GM19467 (cell line): ENCODE measurements around the gene IQGAP2.
"Not testable (repeated sequence)": the region's sequence is repeated elsewhere in the genome, so short reads cannot be mapped to it uniquely, and the experiment has no call there.

Experiments used
- ATAC-seq: cut with Tn5 transposase; IDR thresholded peaks from one replicate; pipeline ENCODE4 v1.9.1; 2021; ENCODE audit warnings: mild to moderate bottlenecking, moderate library complexity; ENCODE audit not compliant: unreplicated experiment

IQGAP2 gene, protein sequence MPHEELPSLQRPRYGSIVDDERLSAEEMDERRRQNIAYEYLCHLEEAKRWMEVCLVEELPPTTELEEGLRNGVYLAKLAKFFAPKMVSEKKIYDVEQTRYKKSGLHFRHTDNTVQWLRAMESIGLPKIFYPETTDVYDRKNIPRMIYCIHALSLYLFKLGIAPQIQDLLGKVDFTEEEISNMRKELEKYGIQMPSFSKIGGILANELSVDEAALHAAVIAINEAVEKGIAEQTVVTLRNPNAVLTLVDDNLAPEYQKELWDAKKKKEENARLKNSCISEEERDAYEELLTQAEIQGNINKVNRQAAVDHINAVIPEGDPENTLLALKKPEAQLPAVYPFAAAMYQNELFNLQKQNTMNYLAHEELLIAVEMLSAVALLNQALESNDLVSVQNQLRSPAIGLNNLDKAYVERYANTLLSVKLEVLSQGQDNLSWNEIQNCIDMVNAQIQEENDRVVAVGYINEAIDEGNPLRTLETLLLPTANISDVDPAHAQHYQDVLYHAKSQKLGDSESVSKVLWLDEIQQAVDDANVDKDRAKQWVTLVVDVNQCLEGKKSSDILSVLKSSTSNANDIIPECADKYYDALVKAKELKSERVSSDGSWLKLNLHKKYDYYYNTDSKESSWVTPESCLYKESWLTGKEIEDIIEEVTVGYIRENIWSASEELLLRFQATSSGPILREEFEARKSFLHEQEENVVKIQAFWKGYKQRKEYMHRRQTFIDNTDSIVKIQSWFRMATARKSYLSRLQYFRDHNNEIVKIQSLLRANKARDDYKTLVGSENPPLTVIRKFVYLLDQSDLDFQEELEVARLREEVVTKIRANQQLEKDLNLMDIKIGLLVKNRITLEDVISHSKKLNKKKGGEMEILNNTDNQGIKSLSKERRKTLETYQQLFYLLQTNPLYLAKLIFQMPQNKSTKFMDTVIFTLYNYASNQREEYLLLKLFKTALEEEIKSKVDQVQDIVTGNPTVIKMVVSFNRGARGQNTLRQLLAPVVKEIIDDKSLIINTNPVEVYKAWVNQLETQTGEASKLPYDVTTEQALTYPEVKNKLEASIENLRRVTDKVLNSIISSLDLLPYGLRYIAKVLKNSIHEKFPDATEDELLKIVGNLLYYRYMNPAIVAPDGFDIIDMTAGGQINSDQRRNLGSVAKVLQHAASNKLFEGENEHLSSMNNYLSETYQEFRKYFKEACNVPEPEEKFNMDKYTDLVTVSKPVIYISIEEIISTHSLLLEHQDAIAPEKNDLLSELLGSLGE (N-terminal part only)

DNA sequence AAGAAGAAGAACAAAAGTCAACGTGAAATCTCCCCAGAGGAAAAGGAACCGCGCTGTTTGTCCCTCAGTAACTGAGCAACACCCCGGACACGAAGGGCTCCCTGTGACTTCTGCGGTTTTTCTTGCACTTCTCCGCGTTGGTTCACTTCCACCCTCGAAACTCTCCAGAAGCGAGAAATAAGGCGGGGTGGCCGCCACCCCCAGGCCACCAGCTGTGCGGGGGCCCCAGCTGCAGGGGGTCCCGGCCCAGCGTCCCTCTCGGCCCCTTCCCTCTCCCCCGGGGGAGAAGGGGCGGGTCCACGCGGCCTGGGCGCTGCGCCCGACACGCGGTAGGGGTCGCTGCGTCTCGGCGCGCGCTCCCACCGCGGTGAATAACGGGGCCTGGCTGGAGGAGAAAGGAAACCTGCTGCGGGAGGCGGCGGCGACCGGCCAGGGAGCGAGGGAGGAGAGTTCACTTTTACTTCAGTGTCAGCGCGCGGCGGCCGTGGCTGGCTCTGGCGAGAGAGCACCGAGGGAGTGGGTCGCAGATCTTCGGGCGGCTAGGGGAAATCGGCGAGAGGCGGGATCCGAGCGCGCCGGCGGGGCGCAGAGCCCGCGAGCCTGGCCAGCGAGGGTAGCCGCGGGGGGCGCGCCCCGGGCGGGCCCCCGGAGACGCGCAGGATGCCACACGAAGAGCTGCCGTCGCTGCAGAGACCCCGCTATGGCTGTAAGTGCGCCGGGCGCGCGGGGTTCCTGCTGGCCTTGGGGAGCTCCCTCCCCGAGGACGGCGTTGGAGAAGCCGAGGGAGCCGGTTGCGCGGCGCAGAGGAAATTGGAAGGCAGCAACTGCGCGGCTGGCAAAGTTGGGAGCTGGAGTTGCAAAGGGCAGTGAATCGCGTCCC lies at the start of gene IQGAP2:
IQGAP2 (plus strand) TSS at position 400 of the 880 bp plus-strand sequence; CDS start at position 661, 261 bp downstream.
- ATAC-seq: peak; percentile 52

DNA sequence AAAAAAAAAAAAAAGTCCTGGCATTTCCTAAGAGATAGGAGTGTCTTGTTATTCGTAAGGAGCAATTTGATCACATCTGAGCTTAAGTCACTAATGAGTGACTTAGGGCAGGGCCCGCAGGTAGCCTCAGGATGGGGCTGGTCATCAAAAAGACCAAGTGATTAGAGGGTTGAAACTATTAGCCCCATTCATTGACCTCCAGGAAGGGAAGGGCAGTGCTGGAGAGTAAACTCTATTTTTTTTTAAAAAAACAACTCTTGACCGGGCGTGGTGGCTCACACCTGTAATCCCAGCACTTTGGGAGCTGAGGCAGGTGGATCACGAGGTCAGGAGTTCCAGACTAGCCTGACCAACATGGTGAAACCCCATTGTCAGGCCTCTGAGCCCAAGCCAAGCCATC lies 46.2 kb upstream of the IQGAP2 start:
- ATAC-seq: no peak

DNA sequence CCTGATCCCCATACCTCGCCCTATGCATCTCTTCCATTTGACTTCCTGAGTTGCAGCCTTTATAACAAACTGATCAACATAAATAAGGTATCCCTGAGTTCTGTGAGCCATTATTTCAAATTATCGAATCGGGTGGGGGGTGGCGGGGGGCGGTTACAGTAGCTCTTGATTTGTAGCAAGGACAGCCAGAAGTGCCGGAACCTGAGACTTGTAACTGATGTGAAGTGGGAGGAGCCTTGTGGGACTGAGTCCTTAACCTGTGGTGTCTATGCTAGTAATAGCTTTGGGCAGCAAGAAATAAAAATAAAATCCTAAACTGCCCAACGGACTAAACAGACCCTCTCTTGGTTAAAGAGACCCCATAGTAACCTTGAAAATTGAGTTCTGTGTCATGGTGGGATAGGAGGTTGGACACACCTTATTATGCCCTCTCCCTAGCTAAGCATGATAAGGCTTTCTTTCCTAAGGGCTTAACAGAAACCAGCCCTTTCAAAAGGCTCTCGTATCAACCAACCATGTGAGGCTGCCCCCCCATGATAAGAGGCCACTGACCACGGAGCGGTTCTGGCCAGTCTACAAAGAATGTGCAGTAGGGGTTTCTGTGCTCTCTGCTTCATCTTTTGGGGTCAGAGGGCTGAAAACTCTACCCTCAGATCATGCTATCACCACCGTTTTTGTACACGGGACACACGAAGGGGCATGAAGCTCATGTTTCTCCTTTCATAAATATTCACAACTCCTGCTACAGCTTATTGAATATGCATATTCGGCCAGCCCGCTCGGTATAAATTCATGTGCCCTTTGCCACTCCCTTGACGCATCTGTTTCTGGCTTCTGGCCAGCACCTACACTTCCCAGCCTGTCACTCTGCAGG lies 39.5 kb upstream of the IQGAP2 start:
- ATAC-seq: no peak

DNA sequence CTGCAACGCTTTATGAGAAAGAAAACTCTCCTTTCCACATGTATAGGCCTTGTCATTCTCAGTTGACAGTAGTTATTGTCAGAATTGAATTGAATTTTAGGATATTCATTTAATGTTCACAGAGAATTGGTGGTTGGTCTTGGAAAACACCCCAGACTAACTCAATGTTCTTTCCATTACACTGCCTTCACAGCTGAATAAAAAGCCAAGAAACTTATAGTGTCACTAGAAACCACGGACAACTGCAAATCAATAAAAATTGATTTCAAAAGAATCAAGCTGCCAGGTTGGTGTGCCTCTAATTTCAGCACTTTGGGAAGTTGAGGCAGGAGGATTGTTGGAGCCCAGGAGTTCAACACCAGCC lies 38.9 kb upstream of the IQGAP2 start:
- no peak for ATAC-seq

DNA sequence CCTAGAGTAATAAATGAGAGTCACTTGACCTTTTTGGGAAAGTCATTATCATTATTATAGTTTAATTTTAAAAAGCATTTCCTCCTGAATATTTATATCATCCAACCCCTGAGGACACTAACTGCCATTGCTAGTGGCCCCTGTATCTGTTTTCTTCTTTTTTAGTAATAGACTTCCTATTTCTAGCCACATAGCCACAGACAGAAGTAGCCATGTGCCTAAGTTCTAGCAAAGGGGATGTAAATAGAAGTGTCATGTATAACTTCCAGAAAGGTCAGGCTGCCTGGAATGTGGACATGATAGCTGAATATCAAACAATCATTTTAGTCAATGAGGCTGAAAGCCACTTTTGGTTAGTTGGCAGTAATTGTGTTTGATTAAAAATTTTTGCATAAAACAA lies 37.5 kb upstream of the IQGAP2 start:
- ATAC-seq: no peak

DNA sequence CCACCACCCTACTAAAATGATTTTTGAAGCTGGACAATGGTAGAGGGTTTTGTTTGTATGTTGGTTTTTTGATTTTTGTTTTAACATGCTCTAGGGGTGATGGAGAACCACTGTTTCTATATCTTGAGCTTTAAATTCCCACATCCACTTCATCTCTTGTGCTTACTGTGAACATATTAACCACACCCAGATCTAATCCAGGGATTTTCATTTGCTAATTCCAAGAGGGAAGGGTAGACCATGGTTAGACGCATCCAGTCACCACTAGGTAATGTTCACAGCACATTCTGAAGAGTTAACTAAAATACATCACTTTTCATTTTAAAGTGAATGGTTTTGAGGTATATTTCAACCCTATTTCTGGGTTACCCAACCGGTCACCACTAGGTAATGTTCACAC lies 36.5 kb upstream of the IQGAP2 start:
- no peak for ATAC-seq

DNA sequence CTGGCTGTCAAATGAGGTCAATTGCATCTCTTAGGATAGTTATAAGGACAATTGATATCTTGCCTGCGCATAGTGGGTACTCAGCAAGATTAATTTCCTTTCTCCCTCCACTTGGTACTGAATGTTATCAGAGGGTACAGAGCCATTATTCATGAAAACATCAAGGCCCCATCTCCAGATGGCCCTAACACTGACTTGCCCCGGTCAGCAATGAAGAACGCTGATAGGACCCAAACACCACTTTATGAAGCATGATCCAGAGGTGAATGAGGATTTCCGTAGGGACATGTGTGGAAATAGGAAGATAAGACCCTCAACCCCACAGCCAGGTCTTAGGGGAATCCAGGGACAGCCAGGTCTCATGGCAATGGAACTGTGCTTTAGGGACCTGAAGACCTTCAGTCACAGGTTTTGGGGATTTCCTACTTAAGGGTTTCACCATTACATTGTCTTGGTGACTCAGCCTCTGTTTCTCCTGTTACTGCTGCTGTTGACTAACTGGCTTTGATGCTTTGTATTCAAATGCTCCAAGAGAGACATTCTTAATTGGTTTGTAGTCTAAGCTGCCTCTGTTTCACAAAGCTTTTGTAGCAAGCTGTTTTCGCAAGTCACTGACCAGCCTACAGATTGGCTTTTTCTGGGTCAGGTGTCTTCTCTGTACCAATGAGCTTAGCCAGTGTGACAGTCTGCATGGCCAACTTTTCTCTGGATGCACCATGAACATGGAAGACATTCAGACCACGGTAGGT lies 35.3 kb upstream of the IQGAP2 start:
- no peak for ATAC-seq

DNA sequence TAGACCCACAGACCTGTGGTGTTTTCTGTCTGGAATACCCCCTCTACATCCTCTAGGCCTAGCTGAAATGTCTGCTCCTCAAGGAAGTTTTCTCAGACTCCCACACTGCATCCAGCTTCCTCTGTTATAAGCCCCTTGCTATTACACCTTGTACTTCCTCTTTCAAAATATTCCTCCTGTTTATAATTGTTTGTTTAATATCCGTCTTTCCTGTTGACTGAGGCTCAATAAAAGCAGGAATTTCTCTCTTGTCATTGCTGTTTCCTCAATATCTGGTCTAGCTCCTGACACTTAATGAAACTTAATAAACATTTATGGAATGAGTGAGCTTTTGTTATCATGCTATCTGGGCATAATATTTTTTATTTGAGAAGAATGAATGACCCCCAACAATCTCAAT lies 34.1 kb upstream of the IQGAP2 start:
- ATAC-seq: no peak

DNA sequence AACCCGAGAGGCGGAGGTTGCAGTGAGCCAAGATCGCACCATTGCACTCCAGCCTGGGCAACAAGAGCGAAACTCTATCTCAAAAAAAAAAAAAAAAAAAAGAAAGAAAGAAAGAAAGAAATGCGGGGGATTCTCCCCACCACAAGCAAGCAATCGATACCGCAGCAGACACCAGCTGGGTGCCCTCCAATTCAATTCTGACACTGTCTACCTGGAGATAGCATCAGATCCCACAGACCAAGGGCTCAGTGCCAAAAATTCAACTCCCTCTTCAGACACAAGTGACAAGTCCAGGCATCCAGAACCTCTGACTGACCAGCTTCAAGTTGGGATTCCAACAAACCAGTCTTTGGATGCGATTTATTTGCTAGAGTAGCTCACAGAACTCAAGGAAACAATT lies 33.4 kb upstream of the IQGAP2 start:
- not testable (repeated sequence) for ATAC-seq

DNA sequence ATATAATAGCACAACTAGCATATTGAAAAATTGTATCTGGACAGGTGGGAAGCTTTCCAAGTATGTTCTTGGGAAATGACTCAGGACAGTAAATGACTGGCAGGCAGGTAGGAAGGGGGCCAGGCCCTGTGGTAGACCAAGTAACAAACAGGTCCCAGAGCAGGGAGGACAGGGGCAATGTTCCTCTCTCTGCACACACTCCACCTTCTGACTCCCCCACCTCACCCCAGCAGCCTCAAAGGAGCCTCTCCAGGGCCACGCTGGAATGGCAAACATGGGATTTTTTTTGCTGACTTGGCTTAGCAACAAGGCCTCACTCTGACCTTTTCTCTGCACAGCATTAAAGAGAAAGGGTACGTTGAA lies 31.1 kb upstream of the IQGAP2 start:
- ATAC-seq: no peak

DNA sequence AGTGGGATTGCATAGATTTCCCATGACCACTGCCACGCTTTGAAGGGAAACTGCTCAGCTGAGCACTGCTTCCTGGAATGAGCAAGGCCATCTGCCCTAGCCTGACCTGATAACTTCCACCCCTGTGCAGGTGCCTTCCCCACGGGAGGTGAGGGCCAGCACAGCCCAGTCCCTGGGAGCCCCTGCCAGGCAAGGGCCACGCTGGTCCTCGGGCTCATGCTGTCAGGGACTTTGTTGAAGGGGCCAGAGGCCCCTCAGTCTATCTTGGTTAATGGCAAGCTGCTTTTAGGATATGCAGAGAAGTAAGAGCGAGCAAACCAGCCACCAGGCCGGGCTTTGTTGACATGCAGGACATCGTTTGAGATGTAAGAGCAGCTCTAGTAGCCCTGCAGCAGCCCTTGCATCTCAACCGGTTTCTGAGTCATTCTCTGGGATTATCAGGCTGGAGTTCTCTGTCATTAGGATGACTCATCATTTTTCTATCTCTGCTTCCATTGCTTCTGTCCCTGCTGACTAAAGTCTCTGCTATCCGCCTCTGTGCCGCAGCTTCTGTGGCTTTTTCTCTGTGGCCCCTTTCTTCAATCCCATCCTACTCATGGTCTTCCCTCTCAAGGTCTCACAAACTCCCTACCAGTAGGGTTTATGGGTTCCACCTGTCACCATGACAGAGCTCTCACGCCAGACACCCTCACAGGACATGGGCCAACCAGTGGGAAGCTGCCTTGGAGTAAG lies 30.6 kb upstream of the IQGAP2 start:
- ATAC-seq: no peak

DNA sequence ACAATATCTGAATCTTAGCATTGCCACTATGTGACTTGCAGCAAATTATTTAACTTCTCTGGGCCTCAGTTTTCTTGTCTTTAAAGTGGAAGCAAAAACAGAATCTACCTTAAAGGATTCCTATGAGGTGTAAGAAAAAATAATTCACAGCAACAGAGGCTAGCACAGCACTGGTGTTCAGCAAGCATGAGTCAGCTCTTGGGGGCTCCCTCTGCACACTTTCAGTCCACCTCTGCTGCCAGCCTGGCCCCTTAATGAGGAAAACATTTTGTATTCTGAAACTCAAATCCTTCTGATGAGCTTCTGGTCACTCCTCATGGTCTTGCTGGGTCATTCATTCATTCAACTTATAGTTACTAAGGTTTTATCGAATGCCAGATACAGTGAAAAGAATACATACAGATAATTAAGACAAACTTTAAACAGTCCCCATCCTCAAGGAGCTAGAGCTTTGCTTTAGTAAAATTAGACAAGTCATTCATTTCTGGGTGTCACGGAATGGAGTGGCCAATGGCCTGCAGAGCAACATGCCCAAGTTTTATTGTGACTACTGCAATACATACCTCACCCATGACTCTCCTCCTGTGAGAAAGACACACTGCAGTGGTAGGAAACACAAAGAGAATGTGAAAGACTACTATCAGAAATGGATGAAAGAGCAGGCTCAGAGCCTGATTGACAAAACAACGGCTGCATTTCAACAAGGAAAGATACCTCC lies 26.8 kb upstream of the IQGAP2 start:
- no peak for ATAC-seq

DNA sequence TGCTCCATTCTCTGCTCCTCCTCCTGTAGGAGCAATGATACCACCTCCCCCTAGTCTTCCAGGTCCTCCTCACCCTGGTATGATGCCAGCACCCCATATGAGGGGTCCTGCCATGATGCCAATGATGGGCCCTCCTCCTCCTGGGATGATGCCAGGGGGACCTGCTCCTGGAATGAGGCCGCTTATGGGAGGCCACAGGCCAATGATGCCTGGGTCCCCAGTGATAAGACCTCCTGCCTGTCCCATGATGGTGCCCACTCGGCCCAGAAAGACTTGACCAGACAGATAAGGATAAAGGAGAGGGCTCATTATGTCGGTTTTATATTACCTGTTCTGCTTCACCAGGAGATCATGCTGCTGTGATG lies 26.2 kb upstream of the IQGAP2 start:
- no peak for ATAC-seq

DNA sequence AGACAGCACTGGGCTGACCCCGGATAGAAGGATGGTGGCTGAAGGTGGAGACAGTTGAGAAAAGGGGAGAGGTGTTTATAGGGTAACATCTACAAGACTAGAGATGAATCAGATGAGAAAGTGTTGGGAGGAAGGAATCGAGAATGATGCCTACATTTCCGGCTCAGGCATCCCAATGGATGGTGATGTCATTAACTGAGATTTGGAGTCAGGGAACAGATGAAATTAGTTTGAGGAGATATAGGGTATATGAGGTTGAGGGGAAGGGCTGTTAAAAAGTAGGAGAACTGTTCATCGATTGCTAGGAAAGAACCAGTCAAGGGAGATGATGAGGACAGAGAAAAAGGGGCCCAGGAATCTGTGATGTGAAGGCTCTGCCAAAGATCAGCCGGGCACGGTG lies 24.7 kb upstream of the IQGAP2 start:
- no peak for ATAC-seq

DNA sequence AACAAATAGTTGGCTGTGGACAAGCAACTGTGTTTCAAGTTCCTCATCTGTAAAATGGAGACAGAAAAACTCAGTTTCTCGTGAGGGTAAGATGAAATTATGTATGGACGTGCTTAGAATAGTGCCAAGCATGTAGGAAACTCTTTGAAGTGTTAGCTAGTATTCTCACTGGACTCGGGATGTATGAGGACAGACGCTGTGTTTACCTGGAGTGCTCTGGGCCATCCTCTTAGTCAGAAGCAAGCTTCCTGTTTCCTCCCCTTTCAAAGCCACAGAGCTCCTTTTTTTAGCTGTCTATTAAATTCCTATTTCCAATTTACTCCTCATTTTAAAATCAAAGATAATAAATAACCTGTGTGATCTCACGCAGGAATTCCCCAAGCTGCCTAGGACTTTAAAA lies 23.8 kb upstream of the IQGAP2 start:
- no peak for ATAC-seq

DNA sequence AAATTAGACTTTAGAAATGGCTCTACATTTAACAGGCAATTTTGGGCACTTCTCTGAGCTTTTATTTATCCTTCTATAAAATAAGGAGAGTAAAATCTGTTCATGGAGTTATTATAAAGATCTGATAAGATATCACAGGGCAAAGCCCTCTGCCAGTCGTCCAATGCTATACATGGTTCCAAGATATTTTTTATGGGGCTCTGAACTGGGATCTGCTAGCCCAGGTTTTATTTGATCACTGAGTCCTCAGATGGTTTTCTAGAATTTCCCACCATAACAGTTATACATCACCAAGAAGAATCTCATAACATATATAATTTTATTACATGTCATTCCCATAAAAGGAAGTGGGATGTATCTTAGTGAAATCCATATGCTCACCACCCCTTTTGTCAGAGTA lies 23.2 kb upstream of the IQGAP2 start:
- ATAC-seq: no peak

DNA sequence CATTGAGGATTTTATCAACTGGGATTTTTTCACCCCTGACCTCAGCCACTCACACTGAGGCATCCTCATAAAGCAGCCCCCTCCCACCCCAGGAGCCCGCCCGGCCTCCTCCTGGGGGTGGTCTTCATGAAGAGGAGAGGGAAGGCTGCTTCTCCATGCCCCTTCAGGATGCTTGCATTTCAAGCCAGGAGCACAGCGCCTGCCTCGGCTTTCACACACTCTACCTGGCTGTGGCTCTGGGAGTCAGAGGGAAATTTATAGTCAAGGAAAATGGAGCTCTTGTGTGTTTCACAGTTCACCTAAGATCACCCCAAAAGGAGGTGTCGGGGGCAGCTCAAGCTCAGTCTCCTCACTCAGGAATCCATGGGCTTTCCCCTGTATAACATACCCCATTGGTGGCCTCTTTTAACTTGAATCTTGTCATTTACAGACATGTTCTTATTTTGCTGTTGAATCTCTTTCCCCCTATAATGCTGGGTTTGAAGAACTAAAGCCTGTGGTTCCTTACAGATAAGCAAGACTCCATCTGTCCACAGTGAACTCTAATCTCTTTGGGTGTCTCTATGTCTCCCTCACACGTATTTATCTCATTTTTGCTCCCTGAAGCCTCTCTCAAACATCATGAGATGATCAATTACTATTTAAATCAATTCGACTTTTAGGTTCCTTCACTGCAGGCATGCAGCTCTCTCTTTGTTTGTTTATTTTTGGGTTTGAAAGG lies 22.6 kb upstream of the IQGAP2 start:
- no peak for ATAC-seq
